T-helper 2 cell treated with Interferon-gamma antibody and Interleukin-4, amounts not matched to agents 100 ng/mL and 5 ng/mL, for 36 hours (primary cell): Measurements from ENCODE around the gene PSMG1. TPM values are rescaled to one million over a fixed set of nuclear protein-coding genes. Genes with fewer than 3 reads are reported as not detected.
"Not testable (repeated sequence)": the region's sequence is repeated elsewhere in the genome, so short reads cannot be mapped to it uniquely, and the experiment has no call there.

ENCODE experiments used
- intact Hi-C: fragments of 100-400 bp; cut with micrococcal nuclease; formaldehyde crosslinking; loops from one replicate; pipeline ENCODE4 v1.15.1; 2023
- total RNA-seq: library from RNA; stranded (reverse); gene quantifications from 2 replicates; pipeline ENCODE4 v1.2.3, GENCODE V29; 2022

Gene PSMG1
- total RNA-seq, 1 donor from 2014 or later = 88.2 TPM

DNA sequence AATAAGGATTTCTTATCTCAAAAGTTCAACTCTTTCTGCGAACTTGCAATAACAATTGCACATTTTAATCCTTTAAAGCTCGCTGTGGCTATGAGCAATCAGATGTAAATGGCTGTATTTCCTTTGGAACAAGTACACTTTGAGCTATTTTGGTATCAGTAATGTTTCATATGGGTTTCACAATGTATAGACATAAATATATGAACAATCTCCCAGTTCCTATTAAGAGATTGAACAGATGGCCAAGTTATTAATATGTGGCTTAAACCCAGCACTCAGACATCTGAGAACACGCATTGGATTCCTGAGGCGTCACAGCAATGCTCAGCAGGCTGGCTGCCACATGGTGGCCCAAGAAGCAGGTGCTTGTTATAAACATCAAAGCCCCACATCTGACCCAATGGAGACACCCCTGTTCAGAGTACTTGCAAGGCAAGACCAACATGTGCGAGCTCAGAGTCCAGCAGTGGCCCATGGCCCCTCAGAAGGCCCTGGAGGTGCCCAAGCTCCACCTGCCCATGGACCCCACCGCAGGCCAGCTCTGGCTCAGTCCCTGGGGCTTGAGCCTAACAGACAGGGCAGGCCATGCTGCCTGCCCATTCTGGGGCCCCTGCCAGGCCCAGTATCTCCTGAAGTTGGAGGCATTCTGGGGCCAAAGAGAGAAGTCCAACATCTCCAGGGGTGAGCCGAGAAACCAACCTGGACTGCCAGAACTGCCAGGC is 23.7 kb downstream of the PSMG1 start:
- intact Hi-C loops = no loop called here

- intact Hi-C loops = not testable (repeated sequence)
Observed at GRCh38 chr21:39157241-39157640, 26.0 kb downstream of the PSMG1 start.

- intact Hi-C loops = no loop called here
Observed at GRCh38 chr21:39156024-39156423, 27.2 kb downstream of the PSMG1 start.

DNA sequence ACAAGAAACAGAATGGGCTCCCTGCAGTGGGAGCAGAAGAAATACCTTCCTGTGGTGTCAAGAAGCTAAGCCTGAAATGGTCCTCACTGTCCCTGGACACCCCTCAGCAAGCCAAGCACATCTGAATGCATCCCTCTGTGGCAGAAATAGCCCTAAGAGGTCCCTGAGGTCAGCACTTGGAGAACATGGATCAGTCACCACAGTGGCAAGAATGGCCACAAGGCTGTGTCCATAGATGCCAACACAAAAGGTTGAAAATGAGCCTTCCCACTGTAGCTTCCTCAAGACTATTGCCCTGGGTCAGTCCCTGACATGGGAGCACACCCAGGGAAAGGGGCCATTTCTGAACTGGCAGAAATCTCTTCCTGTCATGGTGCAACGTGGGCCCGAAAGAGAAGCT is 27.7 kb downstream of the PSMG1 start:
- intact Hi-C loops = no loop called here

GRCh38 chr21:39153842-39154241 is 29.4 kb downstream of the PSMG1 start:
- intact Hi-C loops = no loop called here

DNA sequence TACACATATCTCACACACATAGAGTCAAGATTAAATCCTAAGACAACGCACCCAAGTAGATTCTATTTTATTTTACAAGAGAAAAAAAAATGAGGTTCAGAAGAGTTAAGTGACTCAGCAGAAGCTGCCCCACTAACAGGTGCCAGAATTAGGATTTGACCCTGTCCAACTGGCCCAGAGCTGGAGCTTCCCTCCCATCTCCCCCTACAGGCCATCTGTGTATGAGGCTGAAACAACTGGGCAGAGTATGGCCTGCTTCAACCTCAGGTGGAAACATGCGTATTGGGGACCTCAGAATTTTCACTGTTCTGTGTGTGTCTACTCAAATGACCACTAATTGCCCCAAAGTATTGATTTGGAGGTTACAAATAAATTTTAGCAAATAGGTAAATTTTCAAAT is 29.9 kb downstream of the PSMG1 start:
- intact Hi-C loops = no loop called here

GRCh38 chr21:39152271-39152670 is 31.0 kb downstream of the PSMG1 start:
- intact Hi-C loops = no loop called here

GRCh38 chr21:39150877-39151276 is 32.4 kb downstream of the PSMG1 start:
- intact Hi-C loops = no loop called here

GRCh38 chr21:39150316-39150715 is 32.9 kb downstream of the PSMG1 start:
- intact Hi-C loops = no loop called here

DNA sequence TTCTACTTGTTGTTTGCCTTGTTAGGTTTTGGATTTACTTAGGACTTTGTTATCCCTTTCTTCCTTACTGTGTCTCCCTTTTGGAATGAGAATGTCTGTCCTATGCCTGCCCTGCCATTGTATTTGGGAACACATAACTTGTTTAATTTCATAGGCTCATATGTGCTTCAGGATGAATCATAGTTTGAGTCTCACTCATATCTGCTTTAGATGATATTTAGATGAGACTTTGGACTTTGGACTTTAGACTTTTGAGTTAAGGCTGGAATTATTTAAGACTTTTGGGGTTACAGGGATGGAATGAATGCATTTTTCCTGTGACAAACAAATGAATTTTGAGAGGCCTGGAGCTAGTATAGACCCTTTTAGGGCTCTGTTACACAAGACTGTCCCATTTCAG is 33.4 kb downstream of the PSMG1 start:
- intact Hi-C loops = no loop called here

DNA sequence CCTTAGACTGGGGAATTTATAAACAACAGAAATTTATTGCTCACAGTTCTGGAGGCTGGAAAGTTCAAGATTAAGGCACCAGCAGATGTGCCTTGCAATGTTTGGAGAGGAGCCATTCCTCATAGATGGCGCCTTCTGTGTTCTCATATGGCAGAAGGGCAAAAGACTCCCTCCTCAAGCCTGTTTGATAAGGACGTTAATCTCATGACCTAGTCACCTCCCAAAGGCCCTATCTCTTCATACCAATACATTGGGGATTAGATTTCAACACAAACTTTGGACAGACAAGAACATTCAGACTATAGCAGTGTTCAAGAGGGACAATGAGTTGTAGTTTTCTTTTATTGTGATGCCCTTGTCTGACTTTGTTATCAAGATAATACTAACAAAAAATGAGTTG is 34.3 kb downstream of the PSMG1 start:
- intact Hi-C loops = no loop called here

- intact Hi-C loops = no loop called here
Observed at GRCh38 chr21:39144191-39144590, 39.1 kb downstream of the PSMG1 start.

GRCh38 chr21:39142972-39143371 is 40.3 kb downstream of the PSMG1 start:
- intact Hi-C loops = no loop called here

DNA sequence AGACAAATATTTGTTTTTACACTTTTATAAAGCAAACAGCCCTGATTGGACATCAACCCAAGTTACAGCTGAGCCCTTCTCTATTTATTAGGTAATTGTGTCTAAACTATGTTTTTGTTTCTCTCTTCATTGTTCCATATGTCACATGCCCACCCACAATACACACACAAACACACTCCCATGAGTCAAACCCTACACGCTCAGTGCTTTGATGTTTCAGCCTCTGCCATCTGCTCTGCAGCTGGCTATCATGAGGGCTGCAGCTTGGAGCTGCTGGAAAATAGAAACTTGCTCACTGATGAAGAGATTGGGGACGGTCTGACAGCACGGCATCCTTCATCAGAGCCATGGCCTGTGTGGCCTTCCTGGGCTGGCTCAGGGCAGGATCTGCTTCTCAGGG is 41.7 kb downstream of the PSMG1 start:
- intact Hi-C loops = no loop called here

DNA sequence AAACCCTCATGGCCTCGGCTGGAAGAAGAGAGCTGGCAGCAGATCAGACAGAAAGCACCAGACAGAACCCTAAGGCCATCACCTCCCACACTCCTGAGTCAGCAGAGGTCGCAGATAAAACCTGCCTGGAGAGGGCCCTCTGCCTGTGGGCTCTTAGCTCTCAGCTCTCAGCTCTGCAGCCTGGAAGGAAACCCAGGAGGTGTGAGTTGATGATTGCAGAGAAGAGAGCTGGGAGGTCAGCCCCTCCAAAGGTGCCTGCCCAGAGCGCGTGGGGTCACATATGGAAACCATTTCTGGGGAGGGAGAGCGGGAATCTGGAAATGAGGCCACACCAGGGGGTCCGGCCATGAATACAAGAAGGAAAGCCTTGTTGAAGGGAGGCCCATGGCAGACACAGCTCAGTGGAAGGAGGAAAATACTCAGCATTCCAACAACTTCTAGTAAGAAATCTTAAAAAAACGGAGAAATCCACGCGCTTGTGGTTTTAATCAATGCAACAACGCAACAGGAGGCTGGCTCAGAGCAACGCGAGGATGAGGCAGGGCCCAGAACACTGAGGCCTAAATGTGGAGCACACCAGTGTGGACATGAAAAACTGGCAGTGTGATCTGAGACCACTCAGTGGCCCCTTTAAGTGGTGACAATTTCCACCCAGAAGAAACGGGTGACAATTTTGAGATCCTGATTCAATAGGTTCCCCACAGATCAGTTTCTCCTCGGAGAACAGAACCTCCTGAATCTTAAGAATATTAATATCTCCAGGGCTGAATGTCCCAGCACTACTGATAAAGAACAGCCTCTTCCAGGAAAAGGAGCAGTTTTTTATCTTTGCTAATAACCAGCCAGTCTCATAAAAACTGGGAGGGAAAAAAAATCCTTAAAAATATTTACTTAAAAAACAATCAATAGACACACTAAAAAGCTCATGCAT is 45.7 kb downstream of the PSMG1 start:
- intact Hi-C loops = loop anchor here (1.0 to 5.0 kb wide), 2 partner anchors 403 to 475 kb away; no protein-coding TSS in a partner anchor

DNA sequence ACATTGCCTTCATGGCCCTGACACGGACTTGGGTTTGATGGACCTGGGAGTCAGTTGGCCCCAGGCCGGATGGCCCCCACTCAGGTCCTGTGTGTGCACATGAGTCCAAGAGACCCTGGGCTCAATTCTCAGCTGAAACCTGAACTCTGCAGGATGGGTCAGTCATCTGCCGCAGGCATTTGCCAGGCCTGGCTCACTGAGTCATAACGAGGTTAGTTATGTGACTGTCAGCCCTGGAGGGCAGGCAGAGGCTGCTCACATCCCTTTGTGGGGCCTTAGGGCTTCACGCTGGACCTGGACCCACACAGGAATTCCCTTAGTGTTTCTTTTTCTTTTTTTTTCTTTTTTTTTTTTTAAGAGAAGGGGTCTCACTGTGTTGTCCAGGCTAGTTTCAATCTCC is 46.5 kb downstream of the PSMG1 start:
- intact Hi-C loops = loop anchor here (1.0 to 5.0 kb wide), 2 partner anchors 474 to 631 kb away; no protein-coding TSS in a partner anchor

- intact Hi-C loops = loop anchor here (1.0 to 5.0 kb wide), 2 partner anchors 474 to 631 kb away; no protein-coding TSS in a partner anchor
Observed at GRCh38 chr21:39136138-39136537, 47.1 kb downstream of the PSMG1 start.

GRCh38 chr21:39134288-39134810 is 48.9 kb downstream of the PSMG1 start:
- intact Hi-C loops = no loop called here

DNA sequence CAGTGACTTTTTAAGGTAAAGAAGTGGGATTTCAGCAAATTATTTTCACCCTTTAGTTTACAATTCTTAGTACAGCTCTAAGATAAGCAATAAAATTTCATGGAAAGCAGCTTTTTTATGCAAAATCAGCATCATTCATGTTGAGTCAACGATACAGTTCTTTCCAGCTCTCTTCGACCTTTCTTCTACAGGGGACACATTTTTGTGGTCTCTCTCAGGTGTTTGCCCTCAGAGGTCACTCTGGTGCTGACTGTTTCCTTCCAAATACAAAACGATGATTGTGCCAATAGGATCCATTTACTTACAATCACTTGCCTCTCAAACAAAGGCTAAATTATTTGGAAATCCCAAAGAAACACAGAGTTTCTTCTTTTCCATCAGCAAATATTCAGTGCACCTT is 51.0 kb downstream of the PSMG1 start:
- intact Hi-C loops = no loop called here

GRCh38 chr21:39131791-39132190 is 51.5 kb downstream of the PSMG1 start:
- intact Hi-C loops = no loop called here

DNA sequence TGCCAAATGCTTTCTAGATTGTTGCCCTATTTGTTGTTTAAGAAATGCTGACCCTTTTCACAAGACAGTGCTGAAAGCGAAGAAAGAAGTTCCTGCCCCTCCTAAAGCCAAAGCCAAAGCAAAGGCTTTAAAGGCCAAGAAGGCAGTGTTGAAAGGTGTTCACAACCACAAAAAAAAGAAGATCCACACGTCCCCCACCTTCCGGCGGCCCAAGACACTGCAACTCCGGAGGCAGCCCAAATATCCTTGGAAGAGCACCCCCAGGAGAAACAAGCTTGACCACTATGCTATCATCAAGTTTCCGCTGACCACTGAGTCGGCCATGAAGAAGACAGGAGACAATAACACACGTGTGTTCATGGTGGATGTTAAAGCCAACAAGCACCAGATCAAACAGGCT is 55.7 kb downstream of the PSMG1 start:
- intact Hi-C loops = loop anchor here (5.0 kb wide), 1 partner anchor 320 kb away; the partner anchor contains the start of gene ETS2

DNA sequence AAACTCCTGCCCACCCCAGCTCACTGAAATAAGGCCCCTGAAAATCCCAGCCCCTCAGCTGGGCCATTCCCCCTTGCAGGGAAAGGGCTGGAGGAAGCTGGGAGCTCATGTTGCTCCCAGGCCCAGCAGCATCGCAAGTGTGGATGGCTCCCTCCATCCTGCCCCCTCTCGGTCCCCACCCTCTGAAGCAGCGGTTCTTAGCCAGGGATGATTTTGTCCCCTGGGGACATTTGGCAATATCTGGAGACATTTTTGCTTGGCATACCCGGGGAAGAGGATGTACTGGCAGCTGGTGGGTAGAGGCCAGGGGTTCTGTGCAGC is 56.8 kb downstream of the PSMG1 start:
- intact Hi-C loops = loop anchor here (1.0 to 5.0 kb wide), 2 partner anchors 319 to 392 kb away; partner anchors contain the start of gene ETS2
